ENCODE measurements around the gene CAMTA1.

Gene CAMTA1

DNA sequence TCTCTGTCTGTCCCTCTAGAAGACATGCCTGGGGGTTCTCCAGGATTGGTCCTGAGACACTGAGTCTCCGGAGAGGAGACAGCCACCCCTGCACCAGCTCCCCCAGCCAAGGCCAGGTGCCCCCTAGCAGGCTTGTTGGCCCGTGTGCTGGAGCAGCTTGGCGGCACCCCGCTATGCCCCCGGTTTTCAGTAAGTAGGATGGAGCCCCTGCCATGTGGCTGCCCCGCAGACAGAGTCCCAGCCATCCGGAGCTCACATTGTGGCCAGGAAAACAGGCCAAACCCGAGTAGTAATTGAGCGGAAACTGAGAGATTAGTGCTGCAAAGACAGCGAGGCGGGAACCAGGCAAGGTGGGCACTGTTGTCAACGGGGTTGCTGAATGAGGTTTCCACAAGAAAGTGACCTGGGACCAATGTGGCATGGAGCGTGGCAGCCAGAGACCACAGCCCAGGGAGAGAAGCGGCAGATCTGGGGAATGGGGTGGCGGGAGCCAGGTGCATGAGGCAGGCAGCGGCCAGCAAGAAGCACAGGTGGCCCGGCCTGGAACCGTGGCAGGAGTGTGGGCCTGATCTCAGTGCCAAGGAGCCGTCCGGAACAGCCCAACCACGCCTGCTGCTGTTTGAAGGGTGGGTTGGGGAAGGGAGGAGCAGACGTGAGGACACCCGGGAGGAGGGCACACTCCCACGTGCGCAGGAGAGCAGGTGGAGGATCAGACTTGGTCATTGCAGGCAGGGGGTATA, 848.4 kb downstream of the CAMTA1 start:
- no peak for DNase-seq (ENCODE audit: low read depth in 2 of 2)

DNA sequence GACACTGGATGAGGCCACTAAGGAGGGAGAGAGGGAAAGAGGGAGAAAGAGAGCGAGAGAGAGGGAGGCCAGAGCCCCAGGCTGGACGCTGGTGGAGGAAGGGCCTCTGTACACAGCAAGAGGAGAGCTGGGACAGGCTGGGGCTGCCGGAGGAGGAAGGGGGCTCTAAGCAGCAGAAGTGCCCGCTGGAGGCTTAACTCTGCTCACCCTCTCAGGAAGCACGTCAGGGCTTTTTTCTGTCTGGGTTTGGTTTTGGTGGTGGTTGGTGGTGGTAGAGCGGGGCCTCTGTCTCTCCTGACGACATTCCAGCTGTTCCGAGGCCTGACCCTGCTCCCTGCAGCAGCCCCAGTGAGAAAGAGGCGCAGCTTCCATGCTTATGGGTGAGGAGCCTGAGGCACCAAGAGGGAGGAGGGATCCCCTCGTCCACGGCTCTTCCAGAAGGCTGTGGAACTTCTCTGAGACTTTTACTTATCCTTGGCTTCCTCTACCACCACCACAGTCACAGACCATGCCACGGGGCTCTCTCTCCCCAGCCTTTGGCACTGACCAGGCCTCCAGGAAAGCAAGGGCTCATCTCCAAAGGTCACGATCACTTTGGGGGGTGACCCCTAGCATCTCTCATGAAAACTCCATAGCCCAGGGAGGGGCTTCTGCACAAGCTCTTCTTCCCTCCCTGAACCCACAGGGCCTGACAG, 849.4 kb downstream of the CAMTA1 start:
- no peak for DNase-seq (ENCODE audit: low read depth in 2 of 2)

DNA sequence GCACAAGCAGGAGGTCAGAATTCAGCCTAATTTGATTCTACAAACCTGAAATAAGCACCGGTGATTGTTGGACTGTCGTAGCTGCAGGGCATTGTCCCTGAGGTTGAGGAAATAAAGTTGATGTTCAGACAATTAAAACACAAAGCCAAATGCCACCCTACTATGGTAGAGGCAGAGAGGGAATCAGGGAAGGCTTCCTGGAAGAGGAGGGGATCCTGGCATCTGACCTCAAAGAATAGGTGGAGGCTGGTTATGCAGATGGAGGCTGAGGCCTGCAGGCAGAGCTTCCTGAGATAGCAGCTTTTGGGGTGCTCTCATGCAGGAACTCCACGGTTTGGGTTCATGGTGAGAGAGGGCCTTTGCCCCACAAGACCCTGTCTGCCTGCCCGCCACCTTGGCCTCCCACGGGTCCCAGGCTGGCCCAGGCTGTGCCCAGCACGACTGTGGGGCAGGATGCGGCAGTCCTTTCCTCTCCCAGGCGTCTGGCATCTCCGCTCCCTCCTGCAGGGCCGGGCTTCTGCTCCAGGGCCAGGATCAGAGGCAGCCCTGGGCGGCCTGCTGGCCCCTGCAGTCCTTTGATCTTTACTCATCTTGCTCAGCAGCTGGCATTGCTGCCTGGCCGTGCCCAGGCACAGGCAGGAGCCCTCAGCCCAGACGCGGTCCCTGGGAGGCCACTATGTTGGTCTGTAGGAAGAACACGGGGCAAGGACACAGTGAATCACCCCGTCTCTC, 851.7 kb downstream of the CAMTA1 start:
- DNase-seq (ENCODE audit: low read depth in 2 of 2), result no peak

DNA sequence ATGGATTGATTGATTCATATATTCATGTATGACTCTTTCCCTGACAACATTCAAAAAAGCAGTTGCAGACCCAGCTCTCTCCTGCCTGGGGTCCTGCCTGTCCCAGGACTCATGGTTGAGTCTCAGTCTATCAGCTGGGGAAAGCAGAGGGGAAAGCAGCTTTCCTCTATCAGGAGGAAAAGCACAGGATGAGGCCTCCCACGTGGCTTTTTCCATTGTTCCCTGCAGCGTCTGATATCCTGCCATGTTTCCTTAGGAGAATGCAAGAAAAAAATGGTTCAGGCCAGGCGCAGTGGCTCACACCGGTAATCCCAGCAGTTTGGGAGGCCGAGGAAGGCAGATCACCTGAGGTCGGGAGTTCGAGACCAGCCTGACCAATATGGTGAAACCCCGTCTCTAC, 852.8 kb downstream of the CAMTA1 start:
- no peak for DNase-seq (ENCODE audit: low read depth in 2 of 2)

DNA sequence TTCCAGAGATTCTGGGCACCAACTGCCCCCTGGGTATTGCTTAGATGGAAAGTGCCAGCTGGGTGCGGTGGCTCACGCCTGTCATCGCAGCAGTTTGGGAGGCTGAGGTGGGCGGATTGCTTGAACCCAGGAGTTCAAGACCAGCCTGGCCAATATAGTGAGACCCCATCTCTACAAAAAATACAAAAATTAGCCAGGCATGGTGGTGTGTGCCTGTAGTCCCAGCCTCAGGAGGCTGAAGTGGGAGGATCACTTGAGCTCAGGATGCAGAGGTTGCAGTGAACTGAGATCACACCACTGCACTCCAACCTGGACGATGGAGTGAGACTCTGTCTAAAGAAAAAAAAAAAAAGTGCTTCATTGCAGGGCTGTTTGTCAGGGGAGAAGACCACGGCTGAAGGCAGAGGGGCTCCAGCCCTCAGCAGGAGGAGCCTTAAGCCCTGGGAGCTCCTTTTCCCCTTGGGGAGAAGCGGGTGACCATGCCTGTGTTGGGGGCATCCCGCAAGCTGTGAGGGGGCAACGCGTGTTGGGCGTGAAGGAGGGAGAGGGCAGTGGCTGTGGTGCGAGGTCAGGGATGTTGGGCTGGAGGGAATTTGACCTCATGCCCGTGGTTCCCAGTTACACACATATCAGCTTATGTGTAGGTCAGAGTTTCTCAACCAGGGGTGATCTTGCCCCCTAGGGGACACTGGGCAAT, 854.3 kb downstream of the CAMTA1 start:
- DNase-seq (ENCODE audit: low read depth in 2 of 2), result no peak

DNA sequence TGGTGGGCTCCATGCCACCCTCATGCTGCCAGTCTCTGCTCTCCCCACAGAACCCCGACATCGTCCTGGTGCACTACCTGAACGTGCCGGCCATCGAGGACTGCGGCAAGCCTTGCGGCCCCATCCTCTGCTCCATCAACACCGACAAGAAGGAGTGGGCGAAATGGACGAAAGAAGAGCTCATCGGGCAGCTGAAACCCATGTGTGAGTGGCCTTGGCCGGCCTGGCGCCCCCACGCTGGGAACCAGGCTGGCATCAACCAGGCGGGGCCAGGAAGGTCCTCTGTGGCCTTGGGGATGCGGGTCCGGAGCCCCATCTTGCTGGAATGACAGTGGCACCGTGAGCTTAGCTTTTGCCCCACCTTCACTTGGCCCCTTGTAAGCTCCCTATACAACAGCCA, 855.1 kb downstream of the CAMTA1 start:
- no peak for DNase-seq (ENCODE audit: low read depth in 2 of 2)

DNA sequence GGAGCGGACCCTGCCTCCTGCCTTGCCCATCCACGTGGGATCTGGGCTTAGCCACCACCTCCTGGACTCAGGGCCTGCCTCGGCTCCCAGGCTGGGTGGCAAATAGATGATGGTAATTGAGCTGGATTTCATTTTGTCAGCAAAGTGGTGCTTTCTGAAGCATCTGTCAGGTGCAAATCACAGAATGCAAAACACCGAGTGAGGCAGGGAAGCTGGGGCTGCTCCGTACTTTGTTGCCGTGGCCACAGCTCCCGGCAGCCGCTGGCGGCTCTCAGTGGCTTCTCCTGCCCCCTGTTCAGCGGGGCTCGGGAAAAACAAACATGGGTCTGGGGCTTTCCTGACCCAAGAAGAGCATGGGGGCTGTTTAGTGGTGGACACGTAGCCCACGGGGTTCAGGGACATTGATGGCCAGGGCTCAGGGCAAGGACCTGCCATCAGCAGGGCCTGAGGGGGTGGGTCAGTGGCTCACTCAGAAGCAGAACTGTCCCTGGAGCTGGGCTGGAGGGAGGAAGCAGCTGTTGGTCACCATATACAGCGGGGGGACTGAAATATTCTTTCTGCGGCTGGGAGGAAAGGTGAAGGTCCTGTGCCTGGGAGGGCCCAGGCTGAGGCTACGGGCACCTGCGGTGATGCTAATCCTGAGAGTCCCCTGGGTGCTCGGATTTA, 855.8 kb downstream of the CAMTA1 start:
- DNase-seq (ENCODE audit: low read depth in 2 of 2), result no peak

DNA sequence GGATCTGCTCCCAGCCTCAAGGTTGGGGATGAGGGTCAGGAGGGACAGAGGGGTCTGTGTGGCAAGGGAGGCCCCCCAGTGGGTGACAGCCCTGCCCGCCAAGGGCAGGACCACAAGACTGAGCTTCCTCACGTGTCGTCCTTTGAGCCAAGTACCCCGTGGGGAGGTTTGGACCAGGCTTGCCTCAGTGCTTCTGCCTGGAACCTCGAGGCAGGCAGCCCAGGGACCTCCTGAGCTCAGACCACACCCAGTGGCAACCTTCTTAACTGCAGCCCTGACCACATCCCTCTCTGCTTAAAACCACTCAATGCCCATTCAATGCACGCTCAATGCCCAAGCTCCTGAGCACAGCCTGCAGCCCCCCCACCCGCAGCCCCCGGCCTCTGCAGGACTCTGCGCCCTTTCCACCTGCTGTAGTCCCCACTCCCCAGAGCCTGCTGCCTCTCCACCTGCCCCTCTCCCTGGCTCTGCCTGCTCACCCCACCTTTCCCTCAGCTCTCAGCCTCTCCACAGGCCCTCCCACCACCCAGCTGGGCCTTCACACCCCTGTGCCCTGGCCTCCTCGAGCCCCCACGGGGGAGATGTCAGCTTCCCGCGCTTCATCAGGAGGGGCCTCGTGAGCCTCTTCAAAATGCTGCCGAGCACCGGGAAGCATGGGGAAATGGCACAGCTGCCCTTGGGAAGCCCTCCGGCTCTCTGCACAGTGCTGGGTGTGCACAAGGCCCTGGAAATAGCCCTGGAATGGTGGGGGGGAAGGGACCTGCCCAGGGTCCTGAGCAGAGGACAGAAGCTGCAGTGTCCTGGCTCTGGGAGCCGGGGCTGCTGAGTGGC, 856.5 kb downstream of the CAMTA1 start:
- no peak for DNase-seq (ENCODE audit: low read depth in 2 of 2)

DNA sequence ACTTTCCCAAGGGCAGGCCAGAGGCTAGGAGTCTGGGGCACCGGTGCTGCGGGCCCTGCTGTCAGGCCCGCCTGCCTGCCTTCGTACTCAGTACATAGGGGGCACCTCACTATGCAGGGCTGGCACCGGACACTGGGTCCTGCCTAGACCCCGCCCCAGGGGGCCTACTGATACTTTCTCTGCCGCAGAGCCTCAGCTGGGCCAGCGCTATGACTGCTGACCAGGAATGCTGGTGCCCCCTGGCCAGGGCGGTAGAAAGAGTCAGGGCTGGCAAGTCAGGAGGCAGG, 857.1 kb downstream of the CAMTA1 start:
- DNase-seq (ENCODE audit: low read depth in 2 of 2), result no peak

DNA sequence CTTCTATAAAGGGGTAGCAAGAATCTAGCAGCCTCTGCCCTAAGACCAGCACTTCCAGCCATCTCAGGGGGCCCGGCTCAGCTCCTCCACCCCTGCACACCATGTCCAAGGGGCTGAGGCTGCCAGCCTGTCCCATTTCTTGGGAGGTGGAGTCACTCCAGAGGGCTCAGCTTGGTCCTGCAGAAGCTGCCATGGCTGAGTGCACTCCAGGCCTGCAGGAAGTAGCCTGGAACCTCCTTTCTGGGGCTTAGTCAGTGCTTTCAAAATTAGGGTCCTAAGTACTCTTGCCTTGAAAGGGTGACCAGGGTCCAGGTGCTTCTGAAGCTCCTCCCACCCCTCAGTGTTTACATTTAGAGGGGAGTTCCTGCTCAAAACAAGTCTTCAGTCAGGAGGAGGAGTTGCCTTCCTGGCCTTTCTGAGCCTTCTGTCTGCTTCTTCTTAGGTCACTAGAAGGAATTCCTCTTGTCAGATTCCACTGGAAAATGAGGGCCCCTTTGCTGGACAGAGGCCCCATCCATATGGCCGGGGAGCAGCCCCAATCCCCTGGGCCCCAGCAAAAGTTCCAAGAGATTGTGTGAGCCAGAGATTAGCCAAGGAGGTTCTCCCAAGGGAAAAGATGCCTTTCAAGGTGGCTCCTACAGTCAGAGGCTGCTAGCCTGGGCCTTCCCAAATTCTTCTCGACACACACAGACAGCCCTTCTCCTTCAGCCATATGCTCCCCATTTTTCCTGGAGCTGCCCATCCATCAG, 857.7 kb downstream of the CAMTA1 start:
- no peak for DNase-seq (ENCODE audit: low read depth in 2 of 2)

DNA sequence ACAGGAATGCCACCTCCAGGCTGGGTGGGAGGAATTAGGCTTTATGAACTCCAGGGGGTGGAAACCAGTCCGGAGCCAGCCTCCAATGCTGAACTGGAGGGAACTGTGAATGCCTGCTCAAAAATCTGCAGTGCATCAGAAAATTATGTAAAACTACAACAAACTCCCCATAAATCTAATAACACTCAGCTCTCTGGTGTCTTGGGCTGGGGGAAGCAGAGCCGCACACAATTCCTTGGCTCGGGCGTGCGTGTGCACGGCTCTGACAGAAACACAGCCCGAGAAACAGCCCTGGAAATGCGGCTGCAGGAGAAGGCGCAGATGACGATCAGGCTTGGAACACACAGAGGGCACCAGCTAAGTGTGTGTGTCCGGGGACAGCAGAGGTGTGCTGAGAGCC, 858.3 kb downstream of the CAMTA1 start:
- no peak for DNase-seq (ENCODE audit: low read depth in 2 of 2)

DNA sequence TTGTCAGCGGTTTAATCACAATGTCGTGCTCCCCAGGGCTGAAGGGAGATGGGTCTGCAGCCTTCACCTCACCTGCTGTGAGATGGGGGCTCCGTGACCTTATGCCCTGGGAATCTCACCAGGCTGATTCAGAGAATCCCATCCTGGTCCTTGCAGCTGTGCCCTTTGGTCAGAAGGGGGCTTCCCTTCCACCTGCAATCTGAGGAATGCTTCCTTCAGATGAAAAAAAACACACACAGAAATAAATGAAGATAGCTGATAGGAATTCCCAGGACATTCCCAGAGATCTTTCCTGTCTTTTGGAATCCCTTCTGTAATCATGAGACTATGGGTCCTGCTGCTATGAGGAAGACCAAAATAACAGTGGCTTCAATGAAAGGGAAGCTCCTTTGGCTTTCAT, 858.8 kb downstream of the CAMTA1 start:
- DNase-seq (ENCODE audit: low read depth in 2 of 2), result no peak

DNA sequence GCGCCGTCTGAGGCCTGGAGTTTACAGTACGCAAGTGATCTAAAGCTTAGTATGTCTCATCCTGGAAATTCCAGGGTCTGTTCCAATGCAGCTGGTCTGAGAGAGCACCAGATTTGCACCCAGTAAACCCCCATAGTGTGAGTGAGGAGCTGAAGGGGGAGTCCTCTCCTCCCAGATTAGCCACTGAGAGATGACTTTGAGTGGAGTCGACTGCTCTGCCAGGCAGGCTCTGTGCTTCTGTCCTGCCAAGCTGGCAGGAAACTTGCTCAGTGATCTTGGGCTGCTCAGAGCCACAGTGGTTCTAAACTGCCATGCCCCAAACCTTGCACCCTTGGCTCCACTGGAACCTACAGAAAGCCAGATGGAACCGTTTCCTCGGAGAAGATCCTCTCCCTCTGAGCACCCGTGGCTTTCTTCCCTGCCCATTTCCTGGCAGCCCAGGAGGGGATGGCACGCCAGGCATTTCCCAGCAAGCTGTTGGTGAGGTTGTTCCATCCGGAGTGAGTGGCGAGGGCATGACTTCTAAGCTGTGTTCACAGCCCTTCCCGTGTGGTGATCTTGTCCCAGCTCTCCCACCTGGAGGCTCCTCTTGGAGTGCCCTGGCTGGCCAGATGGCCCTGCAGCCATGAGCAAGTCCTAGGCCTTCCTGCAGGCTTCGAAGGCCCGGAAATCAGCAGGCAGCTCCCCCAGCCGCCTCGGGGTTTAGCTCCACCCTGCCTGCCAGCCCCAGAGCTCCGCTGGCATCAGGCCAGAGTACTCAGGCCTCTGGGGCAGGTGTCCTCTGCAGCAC, 859.9 kb downstream of the CAMTA1 start:
- DNase-seq (ENCODE audit: low read depth in 2 of 2), result no peak

DNA sequence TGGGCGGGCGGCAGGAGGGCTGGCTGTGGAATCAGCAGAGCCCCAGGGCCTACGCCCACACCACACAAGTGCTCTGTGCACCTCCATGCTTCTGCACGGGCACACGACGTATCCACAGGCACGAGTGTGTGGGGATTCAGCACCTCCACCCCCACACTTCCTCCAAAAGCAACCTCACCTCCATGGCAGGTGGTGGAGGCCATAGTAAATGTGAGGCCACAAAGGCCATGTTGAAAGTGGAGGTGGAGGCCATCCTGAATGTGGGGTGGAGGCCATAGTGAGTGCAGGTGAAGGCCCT, 860.4 kb downstream of the CAMTA1 start:
- DNase-seq (ENCODE audit: low read depth in 2 of 2), result no peak

DNA sequence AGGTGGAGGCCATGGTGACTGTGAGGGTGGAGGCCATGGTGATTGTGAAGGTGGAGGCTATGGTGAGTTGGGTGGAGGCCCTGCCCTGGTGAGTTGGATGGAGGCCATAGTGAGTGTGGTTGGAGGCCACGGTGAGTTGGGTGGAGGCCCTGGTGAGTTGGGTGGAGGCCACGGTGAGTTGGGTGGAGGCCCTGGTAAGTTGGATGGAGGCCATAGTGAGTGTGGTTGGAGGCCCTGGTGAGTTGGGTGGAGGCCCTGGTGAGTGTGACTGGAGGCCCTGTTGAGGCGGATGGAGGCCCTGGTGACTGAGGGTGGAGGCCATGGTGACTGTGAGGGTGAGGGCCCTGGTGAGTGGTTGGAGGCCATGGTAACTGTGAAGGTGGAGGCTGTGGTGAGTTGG, 860.9 kb downstream of the CAMTA1 start:
- no peak for DNase-seq (ENCODE audit: low read depth in 2 of 2)

DNA sequence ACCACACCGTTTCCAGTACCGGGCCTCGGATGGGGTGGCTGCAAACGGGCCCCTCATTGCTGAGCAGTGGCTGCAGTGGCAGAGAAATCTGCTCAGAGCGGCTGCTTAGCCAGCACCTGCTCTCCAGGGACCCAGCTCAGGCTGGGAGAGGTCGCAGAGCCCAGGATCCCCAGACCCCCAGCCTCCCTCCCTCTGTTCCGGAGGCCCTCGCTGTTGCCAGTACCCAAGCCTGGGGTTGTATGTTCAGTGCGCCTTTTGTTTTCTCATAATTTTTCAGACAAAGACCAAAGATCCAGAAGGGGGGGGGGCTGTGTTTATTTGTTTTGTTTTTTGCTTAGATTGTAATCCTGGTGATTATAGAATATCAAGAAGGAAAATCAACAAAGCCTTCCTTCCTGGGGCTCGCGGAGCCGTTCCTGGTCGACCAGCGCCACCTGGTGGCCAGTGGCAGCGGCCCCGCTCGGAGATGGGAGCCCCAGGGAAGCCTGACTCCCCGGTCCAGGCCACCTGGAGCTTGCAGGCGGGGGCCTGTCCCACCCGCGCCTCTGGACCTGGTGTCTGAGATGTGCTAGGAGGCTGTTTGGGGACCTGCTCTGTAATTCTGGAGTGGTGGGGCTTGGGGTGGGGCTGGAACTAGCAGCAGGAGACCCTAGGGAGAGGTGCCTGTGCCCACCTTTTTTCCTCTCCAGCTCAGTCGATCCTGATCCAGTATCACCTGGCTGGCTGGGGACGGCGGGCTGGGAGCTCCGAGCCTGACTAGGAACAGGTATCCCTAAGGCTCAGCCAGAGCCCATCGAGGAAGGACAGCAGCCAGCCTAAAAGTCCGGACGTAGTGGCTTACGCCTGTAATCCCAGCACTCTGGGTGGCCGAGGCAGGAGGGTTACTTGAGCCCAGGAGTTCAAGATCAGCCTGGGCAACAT, 862.0 kb downstream of the CAMTA1 start:
- DNase-seq (ENCODE audit: low read depth in 2 of 2), result peak; percentile 39 to 61

DNA sequence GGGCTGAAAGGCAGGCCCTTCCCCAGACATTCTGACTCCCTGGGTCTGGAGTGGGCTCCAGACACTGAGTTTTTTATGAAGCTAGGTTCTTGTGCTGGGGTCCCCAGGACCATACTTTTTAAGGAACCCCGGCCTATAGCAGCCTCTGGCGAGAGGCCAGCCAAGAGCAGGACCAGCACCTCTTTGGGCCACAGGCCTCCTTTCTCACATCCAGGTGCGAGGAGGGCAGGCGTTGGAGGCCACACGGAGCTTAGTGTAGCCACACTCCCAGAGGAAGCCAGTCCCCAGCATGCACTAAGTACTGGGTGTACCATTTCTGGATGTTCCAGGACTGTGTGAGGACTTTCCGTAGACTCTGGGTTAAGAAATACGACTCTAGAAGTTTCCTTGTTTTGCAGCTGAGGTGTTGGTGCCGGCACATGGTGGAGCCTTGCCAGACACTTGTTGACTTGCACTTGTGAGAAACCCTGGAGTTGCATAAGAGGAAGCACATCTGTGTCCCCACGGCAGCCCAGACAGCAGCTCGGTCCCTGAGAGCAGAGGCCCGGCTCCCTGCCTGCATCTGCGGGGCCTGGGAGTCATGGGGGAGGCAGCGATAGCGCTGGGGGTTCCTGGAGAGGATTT, 863.6 kb downstream of the CAMTA1 start:
- DNase-seq (ENCODE audit: low read depth in 2 of 2), result no peak

DNA sequence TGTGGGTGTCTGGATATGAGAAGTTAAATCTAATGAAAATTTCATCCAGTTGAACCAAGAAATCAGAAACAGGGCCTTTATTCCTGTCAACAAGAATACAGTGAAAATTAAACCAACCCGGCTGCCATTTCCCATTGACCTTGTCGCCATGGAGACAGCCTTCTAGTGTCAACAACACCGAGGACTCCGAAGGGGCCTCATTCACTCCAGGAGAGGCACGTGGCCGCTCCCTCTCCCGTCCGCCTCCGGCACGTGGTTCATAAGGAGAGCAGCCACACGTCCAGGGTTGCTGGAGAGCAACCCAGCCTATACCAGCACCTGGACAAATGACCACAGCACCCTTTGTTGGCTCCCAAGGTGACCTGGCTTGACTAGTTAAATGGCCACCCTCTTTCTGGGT, 865.5 kb downstream of the CAMTA1 start:
- DNase-seq (ENCODE audit: low read depth in 2 of 2), result no peak
